CD4-positive, alpha-beta T cell (primary cell): ENCODE measurements around the gene BARX2. TPM values are rescaled to one million over a fixed set of nuclear protein-coding genes. Genes with fewer than 3 reads are reported as not detected.

ENCODE experiments used
- ATAC-seq: fragments of 200-7000 bp; cut with Tn5 transposase; one replicate; pipeline ENCODE4 v1.10.0; 2022; ENCODE audit warnings: mild to moderate bottlenecking; ENCODE audit not compliant: poor library complexity
- CTCF ChIA-PET: fragments of 350-600 bp; sonication (Branson Sonifier 250); formaldehyde crosslinking; loops from one replicate; lab custom pipeline; 2021; ENCODE audit warnings: antibody characterized with exemption, inconsistent platforms; lab: Charles Lee
- POLR2A ChIA-PET: fragments of 350-600 bp; sonication (Branson Sonifier 250); formaldehyde crosslinking; loops from one replicate; lab custom pipeline; 2021; ENCODE audit warnings: antibody characterized with exemption, inconsistent platforms; lab: Charles Lee
- DNase-seq, 14 experiments: peaks; one replicate each; pipeline ENCODE4 v3.0.0-alpha.2; 2013 to 2020; ENCODE audit warnings: mixed read lengths in 2 of 14
- H3K27ac ChIP-seq, 2 donors: one replicate each; pipeline versions ENCODE4 v1.5.1 to v1.7.0; 2013; ENCODE audit warnings: low read length in 2 of 2, low read depth in 1 of 2, mild to moderate bottlenecking in 1 of 2
- H3K27me3 ChIP-seq, 2 experiments: 1 replicate in 1 of 2; 2 replicates in 1 of 2; pipeline versions ENCODE4 v1.6.1 to v1.7.0; 2013; ENCODE audit warnings: low read length in 2 of 2, control low read depth in 1 of 2, mild to moderate bottlenecking in 1 of 2, moderate library complexity in 1 of 2; ENCODE audit not compliant: insufficient read depth in 2 of 2, control insufficient read depth in 1 of 2
- H3K36me3 ChIP-seq: one replicate; pipeline ENCODE4 v1.6.1; 2013; ENCODE audit warnings: low read length, control low read depth; ENCODE audit not compliant: insufficient read depth
- H3K4me1 ChIP-seq: one replicate; pipeline ENCODE4 v1.6.1; 2013; ENCODE audit warnings: low read length, control low read depth; ENCODE audit not compliant: insufficient read depth
- H3K4me3 ChIP-seq: one replicate; pipeline ENCODE4 v1.5.1; 2013; ENCODE audit warnings: mild to moderate bottlenecking, low read length, moderate library complexity
- H3K9me3 ChIP-seq, 2 experiments: 1 replicate in 1 of 2; 2 replicates in 1 of 2; pipeline versions ENCODE4 v1.6.1 to v1.7.0; 2013; ENCODE audit warnings: low read length in 2 of 2, mild to moderate bottlenecking in 2 of 2, control low read depth in 1 of 2, moderate library complexity in 1 of 2; ENCODE audit not compliant: control insufficient read depth in 1 of 2, insufficient read depth in 1 of 2
- H3K27ac Mint-ChIP-seq: one replicate; pipeline ENCODE4 v1.8.0; 2020; ENCODE audit warnings: mixed read lengths
- H3K27me3 Mint-ChIP-seq: one replicate; pipeline ENCODE4 v1.8.0; 2021; ENCODE audit warnings: mixed read lengths
- H3K36me3 Mint-ChIP-seq: one replicate; pipeline ENCODE4 v1.8.0; 2021; ENCODE audit warnings: low read depth, mixed read lengths
- H3K4me1 Mint-ChIP-seq: one replicate; pipeline ENCODE4 v1.8.0; 2021; ENCODE audit warnings: low read depth, mixed read lengths
- H3K4me3 Mint-ChIP-seq: one replicate; pipeline ENCODE4 v1.8.0; 2020; ENCODE audit warnings: mild to moderate bottlenecking, mixed read lengths
- H3K9me3 Mint-ChIP-seq: one replicate; pipeline ENCODE4 v1.8.0; 2020; ENCODE audit warnings: mixed read lengths
- intact Hi-C, 2 experiments: fragments of 100-400 bp; cut with DNase I in 1 of 2; cut with micrococcal nuclease in 1 of 2; formaldehyde crosslinking; loops; one replicate each; pipeline versions ENCODE4 v1.15.1 to v1.9.0; 2023 to 2025; cut with DNase I, micrococcal nuclease
- total RNA-seq, 174 experiments: library from RNA in 2 of 174; stranded (reverse) in 2 of 174; gene quantifications; one replicate each; pipeline ENCODE4 v1.2.3 and lab custom pipeline; 2021 to 2026
- TF ChIP-seq, protein P1 (sequence below): fragments of 200-600 bp; IDR thresholded peaks from one replicate; pipeline ENCODE4 v1.8.0; 2022; ENCODE audit warnings: antibody characterized with exemption, mild to moderate bottlenecking

Gene BARX2
- total RNA-seq, 2 experiments from 2014 or later: not detected

DNA sequence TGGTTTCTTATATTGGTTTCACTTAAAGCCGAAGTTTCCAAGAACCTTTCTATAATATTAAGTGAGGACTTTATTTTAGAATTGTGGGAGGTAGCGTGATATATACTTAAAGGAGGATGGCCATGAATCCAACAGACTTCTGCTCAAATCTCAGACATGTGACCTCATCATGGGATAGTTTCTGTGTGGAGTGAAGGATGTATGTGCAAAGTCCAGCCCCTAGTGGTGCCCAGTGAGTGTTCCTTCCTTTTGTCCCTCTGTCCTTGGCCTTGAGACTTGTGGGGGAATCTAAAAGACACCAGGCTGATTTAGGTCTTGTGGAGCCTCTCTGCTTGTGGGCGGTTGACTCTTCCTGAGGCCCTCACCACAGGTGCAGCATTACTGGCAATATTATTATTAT is 43.7 kb downstream of the BARX2 start:
- no peak overlapping the region for H3K4me3 Mint-ChIP-seq
- Histone ChIP-seq H3K36me3 (no peaks in the 10 kb centered on the region), H3K4me1 (no peaks in the 10 kb centered on the region), H3K27ac (no peak overlapping the region), H3K9me3 (peaks cover 0 to 4% of the 10 kb centered on the region in 2 experiments), H3K4me3 (no peak overlapping the region), H3K27me3 (no peaks in the 10 kb centered on the region)
- TF ChIP-seq, protein P1, sequence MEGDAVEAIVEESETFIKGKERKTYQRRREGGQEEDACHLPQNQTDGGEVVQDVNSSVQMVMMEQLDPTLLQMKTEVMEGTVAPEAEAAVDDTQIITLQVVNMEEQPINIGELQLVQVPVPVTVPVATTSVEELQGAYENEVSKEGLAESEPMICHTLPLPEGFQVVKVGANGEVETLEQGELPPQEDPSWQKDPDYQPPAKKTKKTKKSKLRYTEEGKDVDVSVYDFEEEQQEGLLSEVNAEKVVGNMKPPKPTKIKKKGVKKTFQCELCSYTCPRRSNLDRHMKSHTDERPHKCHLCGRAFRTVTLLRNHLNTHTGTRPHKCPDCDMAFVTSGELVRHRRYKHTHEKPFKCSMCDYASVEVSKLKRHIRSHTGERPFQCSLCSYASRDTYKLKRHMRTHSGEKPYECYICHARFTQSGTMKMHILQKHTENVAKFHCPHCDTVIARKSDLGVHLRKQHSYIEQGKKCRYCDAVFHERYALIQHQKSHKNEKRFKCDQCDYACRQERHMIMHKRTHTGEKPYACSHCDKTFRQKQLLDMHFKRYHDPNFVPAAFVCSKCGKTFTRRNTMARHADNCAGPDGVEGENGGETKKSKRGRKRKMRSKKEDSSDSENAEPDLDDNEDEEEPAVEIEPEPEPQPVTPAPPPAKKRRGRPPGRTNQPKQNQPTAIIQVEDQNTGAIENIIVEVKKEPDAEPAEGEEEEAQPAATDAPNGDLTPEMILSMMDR: no peak
- DNase-seq (no peak), ATAC-seq (no peak)
- ChIA-PET CTCF (no interaction called here), POLR2A (no interaction called here)
- no peaks in the 10 kb centered on the region for H3K4me1 Mint-ChIP-seq
- intact Hi-C loops: loop anchor here in 1 of 2 experiments (5.0 to 10.0 kb wide), 2 partner anchors 65 to 1433 kb away; no protein-coding TSS in a partner anchor
- no peaks in the 10 kb centered on the region for H3K27me3 Mint-ChIP-seq
- no peak overlapping the region for H3K27ac Mint-ChIP-seq
- H3K36me3 Mint-ChIP-seq: no peaks in the 10 kb centered on the region
- H3K9me3 Mint-ChIP-seq: no peaks in the 10 kb centered on the region

DNA sequence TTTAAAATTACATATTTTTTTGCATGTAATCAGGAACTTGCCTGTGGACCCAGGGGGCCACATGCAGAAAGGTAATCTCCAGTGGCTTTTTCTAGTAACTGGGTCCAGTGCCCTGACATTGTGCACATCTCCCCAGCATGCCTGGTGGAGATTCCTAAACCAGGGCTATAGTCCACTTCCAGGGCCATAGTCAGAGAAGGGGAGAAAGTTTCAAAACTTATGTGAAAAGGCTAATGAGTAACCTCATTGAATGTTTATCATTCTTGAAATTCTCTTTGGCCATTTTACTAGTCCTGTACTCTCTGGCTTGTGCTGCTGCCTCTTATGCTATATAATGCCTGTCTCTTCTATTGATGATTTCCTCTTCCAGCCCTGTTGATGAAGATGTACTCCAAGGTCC is 47.8 kb downstream of the BARX2 start:
- H3K27ac Mint-ChIP-seq: no peak overlapping the region
- TF ChIP-seq, protein P1: no peak
- no peak overlapping the region for H3K4me3 Mint-ChIP-seq
- H3K4me3 ChIP-seq: no peak overlapping the region
- no peaks in the 10 kb centered on the region for H3K9me3 Mint-ChIP-seq
- H3K9me3 ChIP-seq: peaks cover 0 to 4% of the 10 kb centered on the region in 2 experiments
- H3K4me1 ChIP-seq: no peaks in the 10 kb centered on the region
- no peaks in the 10 kb centered on the region for H3K36me3 Mint-ChIP-seq
- no peak for ATAC-seq
- intact Hi-C loops: no loop called here
- H3K27me3 ChIP-seq: no peaks in the 10 kb centered on the region
- POLR2A ChIA-PET: no interaction called here
- H3K27me3 Mint-ChIP-seq: peaks cover 17% of the 10 kb centered on the region
- CTCF ChIA-PET: no interaction called here
- H3K27ac ChIP-seq: no peak overlapping the region
- no peaks in the 10 kb centered on the region for H3K36me3 ChIP-seq
- no peak for DNase-seq
- no peaks in the 10 kb centered on the region for H3K4me1 Mint-ChIP-seq

DNA sequence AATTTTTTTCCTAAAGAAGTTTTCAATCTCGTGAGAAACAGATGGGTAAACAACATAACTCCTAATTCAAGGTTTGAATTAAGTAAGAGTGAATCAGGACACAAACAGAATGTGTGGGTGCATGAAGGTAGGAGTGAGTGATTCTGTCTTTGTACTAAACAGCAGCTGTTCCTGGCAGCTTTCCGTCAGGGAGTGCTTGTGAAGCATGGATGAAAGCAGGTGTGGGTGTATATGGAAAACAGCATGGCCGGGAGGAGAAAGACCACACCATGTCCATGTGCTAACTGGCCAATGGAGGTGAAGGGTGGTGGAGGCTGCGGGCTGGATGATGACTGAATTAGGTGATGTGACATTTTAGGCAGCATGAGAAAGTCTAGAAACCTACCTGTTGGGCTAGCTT is 49.6 kb downstream of the BARX2 start:
- Mint-ChIP-seq H3K4me1 (no peaks in the 10 kb centered on the region), H3K9me3 (no peaks in the 10 kb centered on the region), H3K27me3 (peaks cover 20% of the 10 kb centered on the region), H3K4me3 (no peak overlapping the region), H3K27ac (no peak overlapping the region), H3K36me3 (no peaks in the 10 kb centered on the region)
- intact Hi-C loops: no loop called here
- Histone ChIP-seq H3K27ac (no peak overlapping the region), H3K9me3 (peaks cover 0 to 3% of the 10 kb centered on the region in 2 experiments), H3K36me3 (no peaks in the 10 kb centered on the region), H3K4me3 (no peak overlapping the region), H3K4me1 (no peaks in the 10 kb centered on the region), H3K27me3 (no peaks in the 10 kb centered on the region)
- ChIA-PET CTCF (no interaction called here), POLR2A (no interaction called here)
- no peak for DNase-seq
- no peak for ATAC-seq
- TF ChIP-seq, protein P1: no peak
